CD14-positive monocyte (primary cell): ENCODE measurements around the gene PCCB. TPM values are rescaled to one million over a fixed set of nuclear protein-coding genes. Genes with fewer than 3 reads are reported as not detected.
A peak's percentile ranks its signal among the peaks of the same experiment; 100 is the strongest.
"Not testable (repeated sequence)": the region's sequence is repeated elsewhere in the genome, so short reads cannot be mapped to it uniquely, and the experiment has no call there.

Experiments
- DNase-seq, 3 donors: peaks; one replicate each; pipeline ENCODE4 v3.0.0-alpha.2; 2011 to 2022
- H2AFZ ChIP-seq: 2 replicates; pipeline ENCODE4 v1.6.0; 2012; ENCODE audit warnings: mild to moderate bottlenecking, low read depth, low read length, inconsistent platforms; ENCODE audit not compliant: insufficient read depth, poor library complexity, severe bottlenecking
- H3K27ac ChIP-seq, 2 donors: 1 replicate in 1 of 2; 2 replicates in 1 of 2; pipeline ENCODE4 v1.5.1; 2012 to 2013; ENCODE audit warnings: low read length in 2 of 2, control low read depth in 1 of 2, inconsistent platforms in 1 of 2, low read depth in 1 of 2, mild to moderate bottlenecking in 1 of 2
- H3K27me3 ChIP-seq, 2 donors: one replicate each; pipeline versions ENCODE4 v1.6.0 to v1.6.1; 2011 to 2013; ENCODE audit warnings: low read length in 2 of 2; ENCODE audit not compliant: control insufficient read depth in 2 of 2, insufficient read depth in 2 of 2
- H3K36me3 ChIP-seq, 2 donors: replicated peaks in 1 of 2; 1 replicate in 1 of 2; 2 replicates in 1 of 2; pipeline versions ENCODE4 v1.5.1 to v1.6.1; 2012 to 2013; ENCODE audit warnings: low read length in 2 of 2, control low read depth in 1 of 2, inconsistent platforms in 1 of 2, mild to moderate bottlenecking in 1 of 2; ENCODE audit not compliant: insufficient read depth in 2 of 2, control insufficient read depth in 1 of 2
- H3K4me1 ChIP-seq, 2 donors: 1 replicate in 1 of 2; 2 replicates in 1 of 2; pipeline versions ENCODE4 v1.5.1 to v1.6.1; 2012 to 2013; ENCODE audit warnings: low read length in 2 of 2, control low read depth in 1 of 2, inconsistent platforms in 1 of 2, mild to moderate bottlenecking in 1 of 2, moderate library complexity in 1 of 2; ENCODE audit not compliant: insufficient read depth in 2 of 2, control insufficient read depth in 1 of 2
- H3K4me2 ChIP-seq: replicated peaks from 2 replicates; pipeline ENCODE3; 2012; ENCODE audit warnings: low read length, moderate library complexity, mild to moderate bottlenecking; ENCODE audit not compliant: poor library complexity, severe bottlenecking; ENCODE audit errors: extremely low read depth
- H3K4me3 ChIP-seq, 3 experiments: fragments of 200-600 bp in 1 of 3; sonication (generic) in 1 of 3; replicated peaks in 1 of 3; 1 replicate in 2 of 3; 2 replicates in 1 of 3; pipeline ENCODE4 v1.5.1; 2011 to 2013; ENCODE audit warnings: low read length in 3 of 3, mild to moderate bottlenecking in 3 of 3, control low read depth in 2 of 3, low read depth in 2 of 3, inconsistent platforms in 1 of 3, moderate library complexity in 1 of 3
- H3K79me2 ChIP-seq: 2 replicates; pipeline ENCODE4 v1.6.0; 2012; ENCODE audit warnings: mild to moderate bottlenecking, control low read depth, inconsistent platforms, low read length, moderate library complexity; ENCODE audit not compliant: insufficient read depth
- H3K9ac ChIP-seq: 2 replicates; pipeline ENCODE4 v1.6.0; 2017; ENCODE audit warnings: low read length, mild to moderate bottlenecking; ENCODE audit not compliant: insufficient read depth, poor library complexity, severe bottlenecking
- H3K9me3 ChIP-seq, 2 donors: replicated peaks in 1 of 2; 1 replicate in 1 of 2; 2 replicates in 1 of 2; pipeline versions ENCODE4 v1.5.1 to v1.6.1; 2012 to 2013; ENCODE audit warnings: low read length in 2 of 2, control low read depth in 1 of 2; ENCODE audit not compliant: control insufficient read depth in 1 of 2, insufficient read depth in 1 of 2
- H4K20me1 ChIP-seq: 2 replicates; pipeline ENCODE4 v1.6.0; 2012; ENCODE audit warnings: mild to moderate bottlenecking, low read length, control low read depth, moderate library complexity; ENCODE audit not compliant: insufficient read depth
- H3K27ac Mint-ChIP-seq, 7 donors: one replicate each; pipeline ENCODE4 v1.8.0; 2020; ENCODE audit warnings: mild to moderate bottlenecking in 7 of 7, mixed read lengths in 7 of 7, moderate library complexity in 6 of 7, inconsistent platforms in 2 of 7
- H3K27me3 Mint-ChIP-seq, 3 donors: one replicate each; pipeline ENCODE4 v1.8.0; 2021 to 2022; ENCODE audit warnings: low read depth in 3 of 3, mild to moderate bottlenecking in 3 of 3, mixed read lengths in 3 of 3, moderate library complexity in 3 of 3, inconsistent platforms in 1 of 3
- H3K36me3 Mint-ChIP-seq, 2 donors: one replicate each; pipeline ENCODE4 v1.8.0; 2020; ENCODE audit warnings: mixed read lengths in 2 of 2, inconsistent platforms in 1 of 2, mild to moderate bottlenecking in 1 of 2
- H3K4me1 Mint-ChIP-seq: one replicate; pipeline ENCODE4 v1.8.0; 2020; ENCODE audit warnings: mild to moderate bottlenecking, mixed read lengths
- H3K4me3 Mint-ChIP-seq, 2 donors: one replicate each; pipeline ENCODE4 v1.8.0; 2020; ENCODE audit warnings: mild to moderate bottlenecking in 2 of 2, mixed read lengths in 2 of 2, moderate library complexity in 1 of 2
- H3K9me3 Mint-ChIP-seq, 7 donors: one replicate each; pipeline ENCODE4 v1.8.0; 2020 to 2022; ENCODE audit warnings: mixed read lengths in 7 of 7, mild to moderate bottlenecking in 6 of 7, moderate library complexity in 6 of 7, inconsistent platforms in 2 of 7
- CTCF ChIP-seq: fragments of 200-600 bp; IDR thresholded peaks from one replicate; pipeline ENCODE4 v1.8.0; 2022; ENCODE audit warnings: antibody characterized with exemption, mild to moderate bottlenecking
- WGBS: methylation state at CpG from one replicate; pipeline ENCODE4 v1.1.5; 2013; ENCODE audit warnings: missing lambda C conversion rate; ENCODE audit not compliant: insufficient coverage; 5-methylcytosine and 5-hydroxymethylcytosine counted together
- intact Hi-C, 2 donors: fragments of 100-400 bp; cut with micrococcal nuclease; formaldehyde crosslinking; loops; one replicate each; pipeline versions ENCODE4 v1.15.0 to v1.15.1; 2023
- polyA plus RNA-seq, 3 donors: library from polyadenylated mRNA; depleted of rRNA in 1 of 3; unstranded in 2 of 3; stranded (reverse) in 1 of 3; fragments of 300-500 nt in 2 of 3; fragments of >200 nt in 1 of 3; fragmentation: Illumina TruSeq in 2 of 3; gene quantifications; 1 replicate in 2 of 3; 2 replicates in 1 of 3; pipeline ENCODE4 v1.2.3, GENCODE V29; 2012 to 2021

Gene PCCB
- polyA plus RNA-seq, 3 donors = 13.1 to 41.7 (median 31.6) TPM

- H3K36me3 ChIP-seq = no peaks in the 10 kb centered on the region
- H3K79me2 ChIP-seq = no peaks in the 10 kb centered on the region
- H2AFZ ChIP-seq = no peak overlapping the region
- DNase-seq = no peak
- no peaks in the 10 kb centered on the region for H3K27me3 ChIP-seq
- Mint-ChIP-seq H3K4me3 (no peak overlapping the region), H3K36me3 (no peaks in the 10 kb centered on the region), H3K9me3 (no peaks in the 10 kb centered on the region), H3K27me3 (peaks cover 0 to 4% (median 2%) of the 10 kb centered on the region in 3 donors), H3K27ac (no peak overlapping the region), H3K4me1 (peaks cover 7% of the 10 kb centered on the region)
- no peaks in the 10 kb centered on the region for H4K20me1 ChIP-seq
- intact Hi-C loops = no loop called here
- no peaks in the 10 kb centered on the region for H3K9me3 ChIP-seq
- H3K9ac ChIP-seq = no peak overlapping the region
- no peak overlapping the region for H3K4me2 ChIP-seq
- no peak overlapping the region for H3K4me3 ChIP-seq
- H3K27ac ChIP-seq = no peak overlapping the region
- no peak for TF ChIP-seq CTCF
- no peaks in the 10 kb centered on the region for H3K4me1 ChIP-seq
These were observed 40.2 kb upstream of the PCCB start for GRCh38 chr3:136209921-136210320.

DNA sequence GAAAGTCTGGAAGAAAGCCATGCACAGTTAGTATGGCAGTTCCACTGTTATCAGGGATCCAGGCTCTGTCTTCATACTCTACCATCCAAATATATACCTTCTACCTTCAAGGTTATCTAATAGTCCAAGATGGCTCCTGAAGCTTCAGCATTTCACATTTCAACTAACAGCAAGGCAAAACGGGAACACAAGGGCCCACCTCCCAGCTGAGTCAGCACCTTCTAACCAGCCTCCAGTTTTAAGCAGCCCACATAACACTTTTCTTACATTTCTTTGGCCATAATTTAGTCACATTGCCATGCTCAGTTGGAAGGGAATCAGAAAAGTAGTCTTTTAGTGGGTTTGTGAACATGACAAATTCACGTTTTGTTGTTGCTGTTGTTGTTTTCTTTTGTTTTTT is 38.6 kb upstream of the PCCB start:
- no peaks in the 10 kb centered on the region for H3K9me3 Mint-ChIP-seq
- Histone ChIP-seq H4K20me1 (no peaks in the 10 kb centered on the region), H3K9me3 (no peaks in the 10 kb centered on the region), H3K4me1 (no peaks in the 10 kb centered on the region), H3K9ac (no peak overlapping the region), H3K36me3 (no peaks in the 10 kb centered on the region), H3K4me3 (no peak overlapping the region), H3K4me2 (no peak overlapping the region), H3K79me2 (no peaks in the 10 kb centered on the region), H3K27ac (no peak overlapping the region), H3K27me3 (no peaks in the 10 kb centered on the region), H2AFZ (no peak overlapping the region)
- H3K4me3 Mint-ChIP-seq = no peak overlapping the region
- no peak for DNase-seq
- intact Hi-C loops = no loop called here
- H3K27me3 Mint-ChIP-seq = peaks cover 0 to 4% (median 2%) of the 10 kb centered on the region in 3 donors
- WGBS = 94% methylated on average over 2 of the region's 2 CpGs
- H3K27ac Mint-ChIP-seq = peak overlapping the region in 1 of 7 donors; percentile 2
- H3K4me1 Mint-ChIP-seq = peaks cover 2% of the 10 kb centered on the region
- H3K36me3 Mint-ChIP-seq = no peaks in the 10 kb centered on the region
- no peak for TF ChIP-seq CTCF

DNA sequence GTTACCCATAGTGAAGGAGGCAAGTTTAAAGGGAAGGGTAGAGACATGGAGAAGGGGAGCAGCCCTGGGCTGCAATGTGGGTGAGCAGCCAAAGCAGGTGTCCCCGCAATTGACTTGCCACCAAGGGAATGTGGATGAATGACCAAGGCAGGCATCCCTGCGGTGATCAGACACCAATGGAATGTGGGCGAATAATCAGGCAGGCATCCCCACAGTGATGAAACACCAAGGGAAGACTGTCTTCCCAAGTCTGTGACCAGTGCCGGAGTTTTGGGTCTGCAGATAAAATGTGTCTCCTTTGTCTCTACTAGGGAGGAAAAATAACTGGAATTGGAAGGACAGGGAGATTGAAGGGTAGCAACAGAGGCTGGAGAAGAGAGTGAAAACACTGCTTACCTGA is 27.4 kb upstream of the PCCB start:
- H3K36me3 Mint-ChIP-seq, intact Hi-C loops, H4K20me1 ChIP-seq, H3K27me3 Mint-ChIP-seq, H3K27ac ChIP-seq, H3K79me2 ChIP-seq, H3K4me1 Mint-ChIP-seq, H3K36me3 ChIP-seq, H3K27me3 ChIP-seq, H3K9ac ChIP-seq, DNase-seq, H2AFZ ChIP-seq, H3K27ac Mint-ChIP-seq, H3K4me3 Mint-ChIP-seq, H3K4me3 ChIP-seq, H3K4me1 ChIP-seq, H3K4me2 ChIP-seq: not testable (repeated sequence)
- 100% methylated on average over 3 of the region's 4 CpGs for WGBS
- H3K9me3 ChIP-seq = peaks cover 0 to 15% of the 10 kb centered on the region in 2 donors
- peaks cover 16 to 38% (median 23%) of the 10 kb centered on the region in 7 donors for H3K9me3 Mint-ChIP-seq
